Nephron progenitor cell (in vitro differentiated cells): ENCODE results near the gene POU2AF1.

Source experiments
- DNase-seq: peaks from one replicate; pipeline ENCODE4 v3.0.0; 2021
- H3K27ac Mint-ChIP-seq: 2 replicates; pipeline ENCODE4 v1.8.0; 2021; ENCODE audit warnings: mild to moderate bottlenecking, moderate library complexity, mixed read lengths
- H3K27me3 Mint-ChIP-seq: 2 replicates; pipeline ENCODE4 v1.8.0; 2021; ENCODE audit warnings: mild to moderate bottlenecking, low read depth, mixed read lengths; ENCODE audit not compliant: poor library complexity
- H3K36me3 Mint-ChIP-seq: 2 replicates; pipeline ENCODE4 v1.8.0; 2021; ENCODE audit warnings: low read depth, mixed read lengths
- H3K4me1 Mint-ChIP-seq: 2 replicates; pipeline ENCODE4 v1.8.0; 2021; ENCODE audit warnings: mixed read lengths
- H3K4me3 Mint-ChIP-seq: 2 replicates; pipeline ENCODE4 v1.8.0; 2021; ENCODE audit warnings: mild to moderate bottlenecking, moderate library complexity, mixed read lengths
- H3K9me3 Mint-ChIP-seq: 2 replicates; pipeline ENCODE4 v1.8.0; 2021; ENCODE audit warnings: mild to moderate bottlenecking, moderate library complexity, mixed read lengths
- TF ChIP-seq, protein P1 (sequence below): fragments of 200-600 bp; sonication (generic); IDR thresholded peaks from 2 replicates; pipeline ENCODE4 v1.5.0; 2021; ENCODE audit warnings: antibody characterized with exemption

Gene POU2AF1

DNA sequence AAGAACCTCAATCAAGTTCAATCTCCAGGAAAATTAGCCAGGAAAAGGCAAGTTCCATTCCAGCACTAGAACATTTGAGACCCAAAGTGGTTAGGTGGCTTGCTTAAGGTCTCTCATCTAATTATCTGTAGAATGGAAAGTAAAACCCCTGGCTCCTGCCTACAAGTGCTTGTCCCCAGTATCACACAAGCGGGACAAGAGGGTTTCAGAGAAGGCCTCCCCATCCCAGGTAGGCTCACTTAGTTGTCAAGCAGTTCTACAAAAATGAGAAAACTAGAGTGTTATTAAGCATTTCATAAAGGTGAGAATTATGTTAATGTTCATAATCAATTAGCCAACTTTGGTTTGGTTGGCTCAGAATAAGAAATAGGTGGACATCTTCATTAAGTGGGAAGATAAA is 5.5 kb downstream of the POU2AF1 start:
- Mint-ChIP-seq H3K36me3 (no peaks in the 10 kb centered on the region), H3K4me1 (peaks cover 27% of the 10 kb centered on the region), H3K27ac (no peak overlapping the region), H3K4me3 (no peak overlapping the region), H3K9me3 (no peaks in the 10 kb centered on the region), H3K27me3 (peaks cover 16% of the 10 kb centered on the region)
- DNase-seq = no peak
- TF ChIP-seq, protein P1, sequence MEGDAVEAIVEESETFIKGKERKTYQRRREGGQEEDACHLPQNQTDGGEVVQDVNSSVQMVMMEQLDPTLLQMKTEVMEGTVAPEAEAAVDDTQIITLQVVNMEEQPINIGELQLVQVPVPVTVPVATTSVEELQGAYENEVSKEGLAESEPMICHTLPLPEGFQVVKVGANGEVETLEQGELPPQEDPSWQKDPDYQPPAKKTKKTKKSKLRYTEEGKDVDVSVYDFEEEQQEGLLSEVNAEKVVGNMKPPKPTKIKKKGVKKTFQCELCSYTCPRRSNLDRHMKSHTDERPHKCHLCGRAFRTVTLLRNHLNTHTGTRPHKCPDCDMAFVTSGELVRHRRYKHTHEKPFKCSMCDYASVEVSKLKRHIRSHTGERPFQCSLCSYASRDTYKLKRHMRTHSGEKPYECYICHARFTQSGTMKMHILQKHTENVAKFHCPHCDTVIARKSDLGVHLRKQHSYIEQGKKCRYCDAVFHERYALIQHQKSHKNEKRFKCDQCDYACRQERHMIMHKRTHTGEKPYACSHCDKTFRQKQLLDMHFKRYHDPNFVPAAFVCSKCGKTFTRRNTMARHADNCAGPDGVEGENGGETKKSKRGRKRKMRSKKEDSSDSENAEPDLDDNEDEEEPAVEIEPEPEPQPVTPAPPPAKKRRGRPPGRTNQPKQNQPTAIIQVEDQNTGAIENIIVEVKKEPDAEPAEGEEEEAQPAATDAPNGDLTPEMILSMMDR = no peak

DNA sequence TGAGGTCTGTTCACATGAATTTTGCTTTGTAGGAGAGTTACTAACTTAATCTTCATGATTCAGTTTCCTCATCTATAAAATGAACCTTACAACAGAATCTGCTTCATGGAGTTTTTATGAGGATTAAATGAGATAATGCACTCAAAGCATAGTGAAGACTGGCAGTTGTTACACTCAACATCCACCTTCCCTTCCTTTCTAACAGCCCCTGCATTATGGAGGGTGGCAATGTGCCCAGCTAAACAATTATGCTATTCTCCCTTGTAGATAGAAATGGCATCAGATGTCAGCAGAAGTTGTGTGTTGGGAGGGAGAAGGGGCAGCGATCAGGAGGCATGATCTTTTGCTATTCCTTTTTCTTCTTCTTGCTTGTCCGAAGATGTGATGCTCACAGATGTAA is 6.5 kb downstream of the POU2AF1 start:
- Mint-ChIP-seq H3K4me1 (peaks cover 17% of the 10 kb centered on the region), H3K4me3 (no peak overlapping the region), H3K9me3 (no peaks in the 10 kb centered on the region), H3K27ac (no peak overlapping the region), H3K27me3 (peaks cover 16% of the 10 kb centered on the region), H3K36me3 (no peaks in the 10 kb centered on the region)
- TF ChIP-seq, protein P1 = no peak
- DNase-seq = no peak

DNA sequence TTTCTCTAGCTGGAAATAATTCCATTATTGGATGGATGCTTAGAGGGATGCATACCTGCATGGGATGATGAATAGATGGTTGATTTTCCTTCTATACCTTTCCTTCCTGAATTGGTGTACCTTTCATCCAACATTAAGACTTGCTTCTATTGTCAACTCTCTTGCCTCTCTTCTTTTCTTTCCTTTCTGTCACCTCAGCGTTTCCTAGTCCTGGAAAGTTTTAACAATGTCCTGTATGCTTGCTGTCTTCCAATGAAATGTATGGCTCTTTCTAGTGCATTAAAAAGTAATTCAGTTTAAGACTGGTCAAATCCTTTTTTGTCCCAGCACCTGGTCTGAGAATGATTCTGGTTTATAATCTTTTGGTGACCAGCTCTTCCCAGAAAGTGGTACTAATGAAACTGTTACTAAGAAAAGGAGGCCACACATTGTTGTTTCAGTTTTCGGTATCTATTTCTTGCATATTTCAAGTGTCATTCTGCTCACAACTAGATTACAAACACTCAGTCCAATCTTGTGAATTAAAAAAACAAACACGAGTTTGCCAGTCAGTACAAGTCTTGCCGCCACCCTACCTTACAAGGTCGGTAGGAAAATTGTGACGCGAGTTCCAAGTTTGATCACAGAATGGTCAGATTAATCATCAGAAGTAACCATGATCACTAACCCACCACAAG is 8.0 kb downstream of the POU2AF1 start:
- Mint-ChIP-seq H3K36me3 (no peaks in the 10 kb centered on the region), H3K27me3 (peaks cover 20% of the 10 kb centered on the region), H3K4me3 (no peak overlapping the region), H3K27ac (no peak overlapping the region), H3K9me3 (no peaks in the 10 kb centered on the region), H3K4me1 (peaks cover 7% of the 10 kb centered on the region)
- TF ChIP-seq, protein P1 = no peak
- DNase-seq = no peak

DNA sequence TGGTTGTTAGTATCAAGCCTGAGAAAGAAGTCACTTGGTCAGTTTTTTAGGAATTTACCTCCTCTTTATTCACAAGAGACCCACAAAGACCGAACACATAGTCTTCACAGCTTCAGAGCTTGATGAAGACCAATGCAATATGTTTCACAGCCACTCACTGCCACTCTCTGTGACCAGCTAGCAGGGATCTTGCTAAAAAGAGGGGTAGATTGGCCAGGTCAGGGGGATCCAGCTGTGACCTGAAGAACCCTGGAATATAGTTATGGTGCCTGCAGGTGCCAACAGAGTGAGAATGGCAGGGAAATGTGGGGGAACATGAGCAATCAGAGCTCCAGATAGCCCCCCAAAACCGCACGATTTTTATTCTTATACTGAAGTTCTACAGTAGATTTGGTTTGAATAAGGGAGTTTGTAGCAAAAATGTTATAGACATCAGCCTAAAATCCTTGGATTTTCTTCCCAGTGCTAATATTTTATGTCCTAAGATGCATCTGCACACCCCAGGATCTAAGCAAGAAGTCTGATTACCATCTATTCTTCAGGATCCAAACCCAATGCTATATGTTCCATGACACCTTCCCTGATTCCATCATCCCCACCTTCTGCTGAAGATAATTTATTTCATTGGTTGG is 8.7 kb downstream of the POU2AF1 start:
- Mint-ChIP-seq H3K27me3 (peaks cover 20% of the 10 kb centered on the region), H3K9me3 (no peaks in the 10 kb centered on the region), H3K36me3 (no peaks in the 10 kb centered on the region)

DNA sequence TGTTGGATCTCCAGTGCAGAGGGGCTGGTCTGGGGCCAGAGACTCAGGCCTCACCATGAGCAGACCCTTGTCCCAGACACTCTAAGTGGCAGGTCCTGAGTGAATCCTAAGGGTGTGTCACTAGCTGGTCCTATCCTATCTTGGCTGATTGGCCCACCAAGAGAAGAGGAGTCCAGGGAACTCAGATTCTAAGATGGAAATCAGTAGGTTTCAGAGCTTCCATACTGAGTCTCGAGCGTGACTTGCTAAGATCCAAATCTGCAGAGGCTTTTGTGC is 10.9 kb downstream of the POU2AF1 start:
- DNase-seq = no peak
- H3K27me3 Mint-ChIP-seq = peaks cover 23% of the 10 kb centered on the region
- no peak overlapping the region for H3K4me3 Mint-ChIP-seq
- no peak overlapping the region for H3K27ac Mint-ChIP-seq
- no peaks in the 10 kb centered on the region for H3K9me3 Mint-ChIP-seq
- peaks cover 5% of the 10 kb centered on the region for H3K4me1 Mint-ChIP-seq
- no peaks in the 10 kb centered on the region for H3K36me3 Mint-ChIP-seq
- TF ChIP-seq, protein P1 = no peak

More for the DNA sequence above, 8.7 kb downstream of the POU2AF1 start:
- no peak for DNase-seq
- TF ChIP-seq, protein P1 = no peak
- no peak overlapping the region for H3K27ac Mint-ChIP-seq
- H3K4me3 Mint-ChIP-seq = no peak overlapping the region
- H3K4me1 Mint-ChIP-seq = peaks cover 5% of the 10 kb centered on the region
